Measurements from ENCODE around the gene ERBB4. TPM values are rescaled to one million over a fixed set of nuclear protein-coding genes. Genes with fewer than 3 reads are reported as not detected.

ERBB4 gene
- total RNA-seq, 2 experiments from 2014 or later: not detected

GRCh38 chr2:211901226-211901846 is 637.3 kb downstream of the ERBB4 start:
- Mint-ChIP-seq H3K27me3 (no peaks in the 10 kb centered on the region), H3K36me3 (ENCODE audit: low read depth) (no peaks in the 10 kb centered on the region), H3K4me3 (no peak overlapping the region), H3K27ac (no peak overlapping the region), H3K9me3 (no peaks in the 10 kb centered on the region), H3K4me1 (ENCODE audit: low read depth) (no peaks in the 10 kb centered on the region)
- Histone ChIP-seq H3K27ac (ENCODE audit: low read depth in 1 of 2, low read length in 2 of 2) (no peak overlapping the region), H3K9me3 (ENCODE audit: control insufficient read depth in 1 of 2, insufficient read depth in 1 of 2, low read length in 2 of 2) (no peaks in the 10 kb centered on the region), H3K36me3 (ENCODE audit: insufficient read depth, low read length) (no peaks in the 10 kb centered on the region), H3K4me3 (ENCODE audit: low read length) (no peak overlapping the region), H3K27me3 (ENCODE audit: control insufficient read depth in 1 of 2, insufficient read depth in 2 of 2, low read length in 2 of 2) (no peaks in the 10 kb centered on the region), H3K4me1 (ENCODE audit: insufficient read depth, low read length) (no peaks in the 10 kb centered on the region)
- DNase-seq: no peak
- ChIA-PET POLR2A (no interaction called here), CTCF (no interaction called here)
- ATAC-seq (ENCODE audit: poor library complexity): no peak
- intact Hi-C loops (cut with DNase I, micrococcal nuclease): no loop called here
- TF ChIP-seq, protein P1, sequence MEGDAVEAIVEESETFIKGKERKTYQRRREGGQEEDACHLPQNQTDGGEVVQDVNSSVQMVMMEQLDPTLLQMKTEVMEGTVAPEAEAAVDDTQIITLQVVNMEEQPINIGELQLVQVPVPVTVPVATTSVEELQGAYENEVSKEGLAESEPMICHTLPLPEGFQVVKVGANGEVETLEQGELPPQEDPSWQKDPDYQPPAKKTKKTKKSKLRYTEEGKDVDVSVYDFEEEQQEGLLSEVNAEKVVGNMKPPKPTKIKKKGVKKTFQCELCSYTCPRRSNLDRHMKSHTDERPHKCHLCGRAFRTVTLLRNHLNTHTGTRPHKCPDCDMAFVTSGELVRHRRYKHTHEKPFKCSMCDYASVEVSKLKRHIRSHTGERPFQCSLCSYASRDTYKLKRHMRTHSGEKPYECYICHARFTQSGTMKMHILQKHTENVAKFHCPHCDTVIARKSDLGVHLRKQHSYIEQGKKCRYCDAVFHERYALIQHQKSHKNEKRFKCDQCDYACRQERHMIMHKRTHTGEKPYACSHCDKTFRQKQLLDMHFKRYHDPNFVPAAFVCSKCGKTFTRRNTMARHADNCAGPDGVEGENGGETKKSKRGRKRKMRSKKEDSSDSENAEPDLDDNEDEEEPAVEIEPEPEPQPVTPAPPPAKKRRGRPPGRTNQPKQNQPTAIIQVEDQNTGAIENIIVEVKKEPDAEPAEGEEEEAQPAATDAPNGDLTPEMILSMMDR (IDR thresholded peaks at IDR 0.05): no peak

DNA sequence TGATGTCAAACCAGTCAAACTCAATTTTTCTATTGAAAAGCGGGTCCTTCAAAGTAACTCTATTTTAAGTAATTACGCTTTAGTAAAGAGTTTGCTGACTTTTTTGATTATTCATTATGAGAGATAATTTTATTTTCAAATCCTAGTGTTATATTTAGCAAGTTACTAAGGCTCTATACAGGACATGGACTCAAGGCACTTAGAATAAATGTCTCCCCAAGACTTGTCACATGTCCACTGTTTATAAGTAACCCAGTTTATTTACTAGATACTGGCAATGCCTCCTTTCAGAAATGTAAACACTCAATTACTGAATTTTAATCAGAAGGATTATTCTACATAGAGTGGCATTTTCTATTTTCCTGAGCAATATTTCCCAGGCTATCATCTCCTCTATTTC is 638.1 kb downstream of the ERBB4 start:
- no peaks in the 10 kb centered on the region for H3K36me3 ChIP-seq (ENCODE audit: insufficient read depth, low read length)
- no peak for ATAC-seq (ENCODE audit: poor library complexity)
- no peaks in the 10 kb centered on the region for H3K9me3 ChIP-seq (ENCODE audit: control insufficient read depth in 1 of 2, insufficient read depth in 1 of 2, low read length in 2 of 2)

DNA sequence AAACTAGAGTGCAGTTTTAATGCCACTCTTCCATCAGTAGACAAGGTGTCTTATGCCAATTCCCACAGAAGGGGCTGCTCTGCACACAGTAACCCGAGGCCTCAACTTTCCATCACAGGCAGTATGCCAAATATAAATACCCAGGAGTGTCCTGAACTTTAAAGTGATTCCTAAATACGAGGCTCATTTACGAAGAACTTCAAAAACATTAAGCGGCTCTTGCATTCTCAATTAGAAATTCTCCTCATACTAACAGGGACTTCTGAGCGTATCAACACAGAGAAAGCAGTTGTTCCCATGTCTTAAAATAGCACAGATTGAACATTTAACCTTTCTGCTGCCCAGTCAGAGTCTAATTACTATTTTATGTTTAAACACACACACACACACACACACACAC is 638.6 kb downstream of the ERBB4 start:
- Mint-ChIP-seq H3K36me3 (ENCODE audit: low read depth) (no peaks in the 10 kb centered on the region), H3K9me3 (no peaks in the 10 kb centered on the region), H3K4me3 (no peak overlapping the region), H3K27me3 (no peaks in the 10 kb centered on the region), H3K27ac (no peak overlapping the region), H3K4me1 (ENCODE audit: low read depth) (no peaks in the 10 kb centered on the region)
- Histone ChIP-seq H3K4me1 (ENCODE audit: insufficient read depth, low read length) (no peaks in the 10 kb centered on the region), H3K9me3 (ENCODE audit: control insufficient read depth in 1 of 2, insufficient read depth in 1 of 2, low read length in 2 of 2) (no peaks in the 10 kb centered on the region), H3K36me3 (ENCODE audit: insufficient read depth, low read length) (no peaks in the 10 kb centered on the region), H3K27ac (ENCODE audit: low read depth in 1 of 2, low read length in 2 of 2) (no peak overlapping the region), H3K27me3 (ENCODE audit: control insufficient read depth in 1 of 2, insufficient read depth in 2 of 2, low read length in 2 of 2) (no peaks in the 10 kb centered on the region), H3K4me3 (ENCODE audit: low read length) (no peak overlapping the region)
- ChIA-PET CTCF (no interaction called here), POLR2A (no interaction called here)
- TF ChIP-seq, protein P1 (IDR thresholded peaks at IDR 0.05): no peak
- ATAC-seq (ENCODE audit: poor library complexity): no peak
- DNase-seq: no peak
- intact Hi-C loops (cut with DNase I, micrococcal nuclease): no loop called here

More for the DNA sequence above, 638.1 kb downstream of the ERBB4 start:
- Histone ChIP-seq H3K27ac (ENCODE audit: low read depth in 1 of 2, low read length in 2 of 2) (no peak overlapping the region), H3K4me3 (ENCODE audit: low read length) (no peak overlapping the region), H3K4me1 (ENCODE audit: insufficient read depth, low read length) (no peaks in the 10 kb centered on the region), H3K27me3 (ENCODE audit: control insufficient read depth in 1 of 2, insufficient read depth in 2 of 2, low read length in 2 of 2) (no peaks in the 10 kb centered on the region)
- TF ChIP-seq, protein P1 (IDR thresholded peaks at IDR 0.05): no peak
- intact Hi-C loops (cut with DNase I, micrococcal nuclease): no loop called here
- Mint-ChIP-seq H3K4me1 (ENCODE audit: low read depth) (no peaks in the 10 kb centered on the region), H3K4me3 (no peak overlapping the region), H3K27me3 (no peaks in the 10 kb centered on the region), H3K9me3 (no peaks in the 10 kb centered on the region), H3K36me3 (ENCODE audit: low read depth) (no peaks in the 10 kb centered on the region), H3K27ac (no peak overlapping the region)
- POLR2A ChIA-PET: no interaction called here
- no peak for DNase-seq
- CTCF ChIA-PET: no interaction called here

Measured in CD4-positive, alpha-beta T cell (primary cell).